HG02938 (cell line): ENCODE data around the gene MLEC.
A peak's percentile ranks its signal among the peaks of the same experiment; 100 is the strongest.

Experiments used
- ATAC-seq: cut with Tn5 transposase; IDR thresholded peaks from one replicate; pipeline ENCODE4 v1.9.1; 2021; ENCODE audit warnings: mild to moderate bottlenecking, moderate library complexity; ENCODE audit not compliant: unreplicated experiment

MLEC gene

GRCh38 chr12:120690978-120691377 is 4.0 kb downstream of the MLEC start:
- no peak for ATAC-seq

- no peak for ATAC-seq
Observed at GRCh38 chr12:120692524-120693033, 5.6 kb downstream of the MLEC start.

GRCh38 chr12:120693848-120694247 is 6.9 kb downstream of the MLEC start:
- no peak for ATAC-seq

GRCh38 chr12:120696626-120697025 is 9.7 kb downstream of the MLEC start:
- no peak for ATAC-seq

- no peak for ATAC-seq
Observed at GRCh38 chr12:120697344-120697743, 10.4 kb downstream of the MLEC start.

GRCh38 chr12:120698665-120699064 is 11.7 kb downstream of the MLEC start:
- no peak for ATAC-seq

GRCh38 chr12:120699553-120699952 is 12.6 kb downstream of the MLEC start:
- ATAC-seq, result no peak

GRCh38 chr12:120700886-120701285 is 13.9 kb downstream of the MLEC start:
- ATAC-seq, result no peak

GRCh38 chr12:120702637-120703036 is 15.7 kb downstream of the MLEC start:
- no peak for ATAC-seq

GRCh38 chr12:120703311-120703942 is 16.5 kb downstream of the MLEC start:
- no peak for ATAC-seq

- ATAC-seq, result no peak
Observed at GRCh38 chr12:120705618-120706017, 18.7 kb downstream of the MLEC start.

GRCh38 chr12:120706029-120706428 is 19.1 kb downstream of the MLEC start:
- ATAC-seq, result no peak

GRCh38 chr12:120708651-120709050 is 21.7 kb downstream of the MLEC start:
- no peak for ATAC-seq

- ATAC-seq, result peak; percentile 58
Observed at GRCh38 chr12:120710031-120710804, 23.3 kb downstream of the MLEC start, which contains the start of gene UNC119B. Gene UNC119B (plus strand): TSS chr12:120710458. CDS start chr12:120710475, 17 bp downstream.

GRCh38 chr12:120710805-120711296 is 23.9 kb downstream of the MLEC start:
- peak; percentile 36 for ATAC-seq

- no peak for ATAC-seq
Observed at GRCh38 chr12:120711411-120711810, 24.5 kb downstream of the MLEC start.

GRCh38 chr12:120712610-120713009 is 25.7 kb downstream of the MLEC start:
- ATAC-seq, result no peak

GRCh38 chr12:120713861-120714482 is 27.0 kb downstream of the MLEC start:
- no peak for ATAC-seq

GRCh38 chr12:120718055-120718454 is 31.1 kb downstream of the MLEC start:
- ATAC-seq, result no peak

- ATAC-seq, result no peak
Observed at GRCh38 chr12:120719072-120719471, 32.1 kb downstream of the MLEC start.

- ATAC-seq, result no peak
Observed at GRCh38 chr12:120719496-120720233, 32.7 kb downstream of the MLEC start.
